ENCODE data around the gene TERT. TPM values are rescaled to one million over a fixed set of nuclear protein-coding genes. Genes with fewer than 3 reads are reported as not detected.

Gene TERT
- total and polyA plus RNA-seq, 2 of the 4 experiments (the other 2 are of a cell fraction): not detected

- H3K36me3 ChIP-seq (ENCODE audit: control insufficient read depth, insufficient read depth, low read length): no peaks in the 10 kb centered on the region
- no peak overlapping the region for H2AFZ ChIP-seq (replicated peaks; ENCODE audit: low read length, poor library complexity)
- no peak overlapping the region for H3K4me2 ChIP-seq (ENCODE audit: low read depth, low read length)
- H4K20me1 ChIP-seq (ENCODE audit: insufficient read depth, low read length): no peaks in the 10 kb centered on the region
- intact Hi-C loops (cut with micrococcal nuclease): no loop called here
- H3K23ac ChIP-seq (ENCODE audit: low read depth, low read length): no peak overlapping the region
- peaks cover 4% of the 10 kb centered on the region; the same call in 1 of the 2 replicates for H3K9me1 ChIP-seq (ENCODE audit: insufficient read depth, low read length)
- ATAC-seq (ENCODE audit: low read depth): no peak
- no peak overlapping the region for H3K27ac ChIP-seq (ENCODE audit: insufficient read depth, low read length)
- no peak overlapping the region for H2BK120ac ChIP-seq (ENCODE audit: low read depth, low read length)
- H2BK5ac ChIP-seq (ENCODE audit: low read depth, low read length, poor library complexity, severe bottlenecking): no peak overlapping the region
- no peak overlapping the region for H3K4me3 ChIP-seq (ENCODE audit: insufficient read depth, low read depth, low read length)
- in situ Hi-C loops (cut with MboI; ENCODE audit: low sequenced_read_pairs): no loop called here
- no peak overlapping the region for H4K8ac ChIP-seq (ENCODE audit: low read depth in 2 of 2, low read length in 2 of 2)
- H2AK9ac ChIP-seq (replicated peaks; ENCODE audit: low read depth, low read length, poor library complexity): no peak overlapping the region
- no CpG with 5 or more reads among the region's 15 CpGs for WGBS, 2 experiments (ENCODE audit: extremely low coverage in 2 of 2, insufficient read length in 1 of 2)
- no peak overlapping the region for H4K91ac ChIP-seq (ENCODE audit: insufficient read depth, low read depth, low read length)
- no peak overlapping the region for H3K56ac ChIP-seq (ENCODE audit: extremely low read depth, insufficient read depth, low read length)
- no peak overlapping the region for H2BK15ac ChIP-seq (ENCODE audit: low read depth, low read length)
- no peak overlapping the region for H3K4ac ChIP-seq (ENCODE audit: low read depth, low read length)
- H2AK5ac ChIP-seq (ENCODE audit: low read depth, low read length): no peak overlapping the region
- ChIA-PET CTCF (no interaction called here), POLR2A (ENCODE audit: unreplicated experiment) (no interaction called here)
- H3K4me1 ChIP-seq (ENCODE audit: control insufficient read depth, insufficient read depth, low read length): no peaks in the 10 kb centered on the region; the same call in 1 of the 2 replicates
- no peaks in the 10 kb centered on the region for H3K79me1 ChIP-seq (ENCODE audit: low read depth in 1 of 2, low read length in 2 of 2)
- H3K14ac ChIP-seq (replicated peaks; ENCODE audit: low read depth, low read length): no peak overlapping the region
- TF ChIP-seq CHD1 (IDR thresholded peaks at IDR 0.05; ENCODE audit: low read depth, low read length): no peak
- TF ChIP-seq CTCF (conservative IDR thresholded peaks at IDR 0.05; ENCODE audit: low read depth, low read length): no peak
- TF ChIP-seq USF2 (IDR thresholded peaks at IDR 0.05; ENCODE audit: low read depth, low read length): no peak
- no peak for TF ChIP-seq FOS (IDR thresholded peaks at IDR 0.05; ENCODE audit: low read depth, low read length)
- no peak for TF ChIP-seq MAZ (IDR thresholded peaks at IDR 0.05; ENCODE audit: borderline replicate concordance, low read depth, low read length)
- no peak for TF ChIP-seq MAFK (IDR thresholded peaks at IDR 0.05; ENCODE audit: low read depth, low read length)
- TF ChIP-seq NFE2L2 (IDR thresholded peaks at IDR 0.05; ENCODE audit: low read depth, low read length): no peak
- no peak for TF ChIP-seq CEBPB (IDR thresholded peaks at IDR 0.05; ENCODE audit: low read depth, low read length)
- TF ChIP-seq RAD21 (IDR thresholded peaks at IDR 0.05; ENCODE audit: low read length): no peak
- TF ChIP-seq BHLHE40 (IDR thresholded peaks at IDR 0.05; ENCODE audit: low read depth, low read length): no peak
- TF ChIP-seq RCOR1 (IDR thresholded peaks at IDR 0.05; ENCODE audit: insufficient replicate concordance, low read length): no peak
- no peak for TF ChIP-seq ELK1 (IDR thresholded peaks at IDR 0.05; ENCODE audit: borderline replicate concordance, low read depth, low read length)
- no peak overlapping the region for H2BK20ac ChIP-seq (ENCODE audit: low read depth, low read length)
- dilution Hi-C loops (cut with HindIII; ENCODE audit: low sequenced_read_pairs, unreplicated experiment): no loop called here
- H3K18ac ChIP-seq (ENCODE audit: low read depth, low read length): no peak overlapping the region
- H3K27me3 ChIP-seq (ENCODE audit: control insufficient read depth, insufficient read depth, low read length): peaks cover 4% of the 10 kb centered on the region; the same call in 1 of the 2 replicates
- H3K9me3 ChIP-seq (ENCODE audit: control insufficient read depth, insufficient read depth, low read length): peaks cover 4% of the 10 kb centered on the region; the same call in 1 of the 2 replicates
- H3K9ac ChIP-seq (ENCODE audit: low read depth, low read length): no peak overlapping the region
- H4K5ac ChIP-seq (ENCODE audit: low read depth, low read length): no peak overlapping the region
- DNase-seq: no peak
- BruUV-seq (replicated peaks): no TSS peak
Observed at GRCh38 chr5:1311439-1312055, 16.7 kb upstream of the TERT start.
